CD4-positive, alpha-beta T cell treated with Interferon gamma for 1 hour (primary cell): ENCODE measurements around the gene MASP1.

Experiments used
- DNase-seq: peaks from one replicate; pipeline ENCODE4 v3.0.0-alpha.2; 2020

Gene MASP1

DNA sequence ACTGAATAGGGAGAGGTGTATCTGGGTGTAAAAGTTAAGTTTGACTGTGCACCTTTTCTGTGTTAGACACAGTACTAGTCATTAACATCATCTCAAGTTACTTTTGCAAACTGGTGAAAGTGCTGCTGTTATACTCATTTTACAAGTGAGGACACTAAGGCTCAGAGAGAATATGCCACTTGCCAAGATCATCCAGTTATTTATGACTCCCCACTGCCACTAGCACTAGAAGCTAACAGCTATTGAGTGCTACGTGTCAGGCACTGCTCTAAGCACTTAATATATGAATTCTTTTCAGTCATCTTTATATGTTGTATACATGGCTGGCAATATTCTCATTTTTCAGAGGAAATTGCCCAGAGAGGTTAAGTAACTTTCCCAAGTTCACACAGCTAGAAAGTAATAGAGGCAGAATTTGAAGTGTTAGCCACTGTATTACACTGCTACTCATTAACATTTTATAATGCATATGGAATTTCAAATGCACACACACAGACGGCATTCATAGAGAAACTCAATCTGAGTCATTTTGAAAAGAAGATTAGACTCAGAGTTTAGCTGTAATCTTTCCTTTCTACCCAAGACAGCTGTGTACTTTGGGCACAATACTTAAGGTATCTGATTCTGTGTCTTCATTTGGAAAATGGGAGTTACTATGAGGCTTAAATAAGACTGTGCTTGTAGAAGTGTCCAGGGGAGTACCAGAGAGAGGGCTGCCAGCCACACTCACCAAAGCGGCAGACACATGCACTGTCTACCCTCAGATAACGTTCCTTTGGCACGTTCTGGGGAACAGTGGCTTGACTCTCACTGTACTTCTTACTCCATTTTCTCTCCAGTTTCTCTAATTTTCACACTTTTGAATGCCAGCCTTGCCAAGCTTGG, 1.3 kb upstream of the MASP1 start:
- no peak for DNase-seq

DNA sequence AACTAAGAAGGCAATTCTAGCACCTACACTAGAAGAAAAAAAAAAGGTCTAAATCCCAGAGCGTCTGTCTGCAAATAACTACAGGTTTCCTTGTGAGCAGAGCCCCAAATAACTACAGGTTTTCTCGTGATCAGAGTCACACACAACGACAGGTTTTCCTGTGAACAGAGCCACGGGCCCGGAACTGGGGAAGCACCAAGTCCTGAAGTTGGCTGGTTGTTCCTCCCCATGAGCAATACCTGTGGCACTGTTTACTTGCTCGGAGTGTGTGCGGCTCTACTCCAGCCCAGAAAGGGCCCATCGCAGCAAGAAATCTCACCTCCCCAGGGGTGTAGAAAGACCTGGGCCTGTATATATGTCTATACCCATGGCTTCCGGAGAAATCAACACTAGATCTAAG, 644 bp upstream of the MASP1 start:
- DNase-seq = no peak

DNA sequence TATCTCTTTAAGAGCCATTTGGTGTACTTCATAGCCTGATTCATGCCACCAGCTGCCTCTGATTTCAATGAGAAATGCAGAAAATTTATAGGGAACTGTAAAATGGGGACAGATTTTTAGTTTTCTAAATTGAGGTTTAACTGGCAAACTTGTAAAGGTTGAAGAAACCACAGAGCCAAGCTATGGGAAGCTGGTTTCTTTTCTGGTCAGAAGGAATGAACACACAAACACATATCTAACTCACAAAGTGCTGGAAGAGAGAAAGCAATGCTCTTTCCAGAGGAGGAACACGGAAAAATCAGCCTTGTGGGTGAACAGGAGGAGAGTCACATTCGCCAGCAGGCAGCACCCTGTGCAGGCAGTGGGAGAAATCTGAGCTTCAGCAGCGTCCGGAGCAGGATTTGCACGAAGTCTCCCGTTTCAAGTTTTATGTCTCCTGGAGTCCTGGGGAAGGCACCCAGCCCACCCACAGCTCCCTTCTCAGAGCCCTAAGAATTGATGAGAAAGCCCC, 481 bp downstream of the MASP1 start:
- no peak for DNase-seq

DNA sequence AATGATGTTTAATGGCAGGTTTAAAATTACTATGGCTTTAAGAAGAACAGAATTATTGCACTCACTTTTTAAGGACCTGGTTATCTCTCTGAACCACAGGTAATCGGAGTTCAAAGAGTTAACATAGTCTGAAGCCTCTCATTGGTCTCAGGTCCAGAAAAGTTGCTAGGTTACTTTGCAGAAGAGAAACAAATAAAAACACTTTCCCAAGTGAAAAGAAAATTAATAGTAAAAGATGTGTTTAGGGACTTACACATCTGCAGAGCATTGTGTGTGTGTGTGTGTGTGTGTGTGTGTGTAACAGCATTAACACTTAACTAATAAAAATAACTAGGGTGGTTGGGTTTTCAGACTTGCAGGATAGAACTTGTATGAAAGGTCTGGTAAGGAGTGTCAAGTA, 1.0 kb downstream of the MASP1 start:
- no peak for DNase-seq

DNA sequence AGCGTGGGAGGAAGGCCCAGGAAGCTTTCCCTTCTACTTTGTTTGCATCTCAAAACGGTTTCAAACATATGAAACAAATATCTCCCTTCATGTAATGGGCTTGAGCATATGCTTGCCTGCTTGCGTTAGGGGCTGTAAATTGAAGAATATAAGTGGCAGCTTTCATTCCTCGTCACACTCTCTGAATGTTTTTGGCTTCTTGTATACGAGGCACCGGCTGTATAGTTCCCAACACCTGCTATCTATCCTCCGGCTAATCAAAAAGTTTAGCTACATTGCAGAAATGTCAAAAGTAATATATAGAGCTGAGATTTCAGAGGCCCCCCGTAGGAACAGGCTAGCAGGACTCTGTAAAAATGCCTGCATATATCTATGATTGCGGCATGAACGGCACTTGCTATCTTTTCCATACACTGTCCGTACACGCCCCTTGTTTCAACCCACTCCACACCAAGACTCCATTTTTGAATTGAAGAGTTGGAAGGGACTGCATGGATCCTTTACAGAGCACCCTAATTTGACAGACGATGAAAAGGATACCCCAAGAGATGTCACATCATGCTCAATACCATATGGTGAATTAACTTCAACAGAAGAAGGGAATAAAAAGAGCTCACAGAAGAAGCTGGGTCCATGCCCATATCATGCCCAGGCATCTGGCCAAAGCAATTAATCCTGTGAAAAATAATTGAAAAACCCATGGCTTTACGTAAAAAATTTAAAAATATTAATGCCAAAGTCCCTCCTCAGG, 2.5 kb downstream of the MASP1 start:
- DNase-seq = no peak

DNA sequence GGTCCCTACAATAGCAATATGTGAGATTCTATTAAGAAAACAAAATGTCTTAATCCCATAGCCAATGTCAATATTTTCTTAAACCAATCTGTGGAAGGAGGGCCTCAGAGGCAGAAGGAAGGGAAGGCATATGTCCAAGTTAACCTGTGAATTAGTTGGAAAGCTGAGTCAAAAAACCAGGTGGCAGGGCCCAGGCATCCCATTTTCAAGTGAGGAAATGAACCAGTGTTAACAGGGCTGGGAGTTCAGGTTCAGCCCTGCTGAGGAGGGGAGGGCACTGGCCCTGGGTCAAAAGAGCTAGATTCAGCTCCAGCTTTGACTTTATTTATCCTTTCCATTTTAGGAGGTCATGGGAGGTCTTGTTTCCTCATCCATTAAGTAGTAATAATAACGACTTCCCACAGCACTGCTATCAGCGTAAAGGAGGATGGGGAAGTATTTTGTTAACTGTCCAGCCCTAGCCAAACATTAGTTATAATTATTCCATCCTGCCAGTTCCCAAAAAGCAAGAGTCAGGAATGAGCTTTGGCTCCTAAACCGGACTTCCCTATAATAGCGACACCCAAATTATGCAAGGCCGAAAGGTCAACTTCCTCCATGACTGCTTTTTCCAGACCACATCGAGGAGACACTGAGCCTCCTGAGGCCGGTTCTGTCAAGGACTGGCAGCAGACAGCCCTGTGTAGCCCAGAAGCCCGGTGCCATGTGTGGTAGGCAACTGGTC, 3.2 kb downstream of the MASP1 start:
- no peak for DNase-seq

DNA sequence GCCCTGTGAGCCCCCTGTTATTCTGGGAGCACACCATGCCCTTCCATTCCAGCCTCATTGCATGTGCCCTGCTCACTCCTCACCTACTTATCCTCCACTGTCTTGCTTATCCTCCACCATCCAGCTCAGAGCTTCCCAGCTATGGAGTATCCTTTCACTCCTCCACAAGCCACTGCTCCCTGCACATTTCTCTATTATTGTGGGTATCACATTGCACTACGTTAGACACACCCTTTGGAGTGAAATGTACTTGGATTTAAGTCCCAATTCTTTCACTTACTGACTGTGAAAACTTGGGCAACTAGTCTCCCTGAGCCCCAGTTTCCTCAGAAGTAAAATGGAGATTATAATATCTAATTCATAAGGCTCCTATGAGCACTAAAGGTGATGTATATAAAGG, 4.3 kb downstream of the MASP1 start:
- no peak for DNase-seq

DNA sequence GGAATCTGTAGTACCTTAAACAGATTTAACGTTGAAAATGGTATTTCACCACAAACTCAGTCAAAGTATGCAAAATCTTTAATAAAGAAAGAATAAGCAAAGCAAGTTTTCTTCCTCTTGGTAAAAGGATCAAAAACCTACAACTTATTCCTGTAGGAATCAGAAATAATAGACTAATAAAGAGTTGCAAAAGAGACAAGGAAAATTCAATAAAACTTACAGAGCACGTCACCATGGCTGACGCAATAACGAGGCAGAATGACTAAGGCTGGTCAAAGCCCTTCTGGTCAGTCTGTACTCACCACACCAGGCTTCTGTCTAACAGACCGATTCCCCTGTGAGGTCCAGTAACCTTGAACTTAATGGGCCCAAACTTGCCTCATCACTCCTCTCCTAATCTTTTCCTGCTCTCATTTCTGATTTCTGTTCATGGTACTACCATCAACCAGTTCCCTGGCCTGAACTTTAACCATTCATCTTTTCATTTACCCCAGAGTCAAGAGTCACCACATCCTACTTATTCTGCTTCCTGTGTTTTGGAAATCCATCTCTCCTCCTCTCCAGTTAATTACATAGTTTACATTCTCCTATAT, 5.0 kb downstream of the MASP1 start:
- DNase-seq = no peak

DNA sequence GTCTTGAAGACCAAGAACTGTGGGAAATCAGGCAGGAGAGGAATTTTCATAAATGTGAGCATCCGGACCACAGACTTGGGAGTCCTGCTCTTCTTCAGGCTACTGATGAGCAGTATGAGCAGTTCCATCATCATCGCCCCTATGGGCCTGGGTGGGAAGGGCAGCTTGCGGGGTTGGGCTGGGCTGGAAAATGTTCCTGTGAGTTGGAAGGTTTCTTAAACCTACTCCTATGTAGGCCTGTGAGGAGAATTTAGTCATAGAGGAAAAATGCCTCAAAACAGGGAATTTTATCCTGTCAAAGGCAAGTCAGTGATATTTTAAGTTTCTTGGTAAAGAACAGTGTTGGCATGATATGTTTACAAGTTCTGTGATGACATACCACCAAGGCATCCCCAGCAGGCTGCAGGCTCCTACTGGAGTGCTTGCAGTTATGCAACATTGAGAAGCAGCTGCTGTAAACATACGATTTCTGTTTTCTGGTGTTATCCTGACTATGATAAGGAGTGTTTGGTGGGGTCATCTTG, 10.3 kb downstream of the MASP1 start:
- DNase-seq = no peak

DNA sequence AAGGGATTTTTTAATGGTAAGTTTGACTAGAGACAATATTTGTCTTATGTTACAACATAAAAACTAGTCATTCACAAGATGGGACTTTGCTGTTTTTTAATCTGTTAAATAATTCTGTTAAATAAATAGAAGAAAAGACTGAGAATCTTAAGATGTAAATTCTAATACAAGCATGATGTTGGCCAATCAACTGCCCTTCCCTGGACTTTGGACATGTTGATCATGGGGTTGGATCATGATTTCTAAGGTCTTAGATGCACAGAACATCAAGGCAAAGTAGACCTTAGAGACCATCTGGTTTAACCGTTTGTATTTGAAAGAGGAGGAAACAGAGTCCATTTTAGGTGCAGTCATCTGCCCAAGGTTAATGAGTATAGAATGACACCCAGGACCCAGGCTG, 10.9 kb downstream of the MASP1 start:
- DNase-seq = no peak

DNA sequence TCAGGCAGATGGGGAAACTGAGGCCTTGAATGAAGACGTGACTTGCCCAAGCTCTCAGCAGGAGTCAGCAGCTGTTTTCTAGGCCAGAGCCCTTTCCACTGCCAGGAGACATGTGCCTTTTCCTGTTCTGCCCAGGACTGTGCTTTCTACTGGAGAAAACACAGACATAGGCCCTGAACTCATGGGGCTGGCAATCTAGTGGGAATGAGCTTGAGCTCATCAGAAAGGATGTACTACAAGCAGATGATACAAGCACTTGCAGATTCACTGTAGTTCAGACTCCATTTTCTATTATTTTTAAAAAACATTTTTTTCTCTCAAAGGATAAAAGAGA, 14.4 kb downstream of the MASP1 start:
- DNase-seq = no peak

DNA sequence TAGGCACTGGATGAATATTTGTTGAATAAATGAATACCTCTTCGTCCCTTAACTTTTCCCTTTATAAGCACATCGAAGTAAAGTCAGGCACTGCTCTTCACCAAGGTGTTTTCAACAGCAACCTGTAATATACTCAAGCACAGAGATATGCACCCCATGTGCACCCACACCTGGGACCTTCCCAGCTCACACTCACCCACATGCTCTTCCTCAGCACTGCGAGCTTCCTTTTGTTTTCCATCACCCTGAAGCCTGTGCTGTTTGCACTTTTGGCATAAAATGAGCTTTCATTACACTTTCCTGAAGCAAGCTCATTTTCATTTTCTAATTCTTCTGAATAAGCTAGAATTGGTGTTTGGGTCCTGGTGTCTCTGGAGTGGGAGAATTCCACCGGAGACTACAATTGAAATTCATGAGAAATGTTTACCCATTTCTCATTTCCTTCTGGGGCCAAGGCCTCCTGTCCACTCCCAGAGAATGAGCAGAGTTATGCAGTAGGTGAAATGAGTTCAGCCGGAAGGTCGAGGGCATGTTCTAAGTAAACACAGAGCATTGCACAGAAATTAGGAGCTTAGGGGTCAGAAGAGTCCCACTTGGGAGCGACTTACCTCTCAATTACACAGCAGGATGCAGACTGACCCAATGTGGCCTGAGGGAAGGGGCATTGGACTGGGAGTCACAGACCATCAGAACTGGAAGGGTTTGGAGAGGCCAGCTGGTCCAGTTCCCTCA, 15.0 kb downstream of the MASP1 start:
- no peak for DNase-seq

DNA sequence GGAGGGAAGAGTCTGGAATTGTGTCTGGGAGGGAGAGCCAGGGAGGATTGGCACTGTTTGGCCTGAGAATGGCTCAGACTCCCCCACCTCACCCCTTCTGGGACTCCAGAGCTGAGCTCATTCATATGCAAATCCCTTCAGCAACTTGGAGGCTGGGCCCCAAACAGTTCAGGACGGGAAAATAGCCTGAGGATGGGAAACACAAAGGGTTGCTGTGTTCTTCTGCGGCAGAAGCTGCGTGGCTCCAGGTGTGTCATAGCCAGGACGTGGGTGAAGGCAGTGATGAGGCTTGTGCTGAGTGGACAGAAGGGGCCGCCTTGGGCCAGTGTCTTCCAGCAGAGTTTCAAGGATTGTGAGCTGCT, 16.6 kb downstream of the MASP1 start:
- DNase-seq = no peak

DNA sequence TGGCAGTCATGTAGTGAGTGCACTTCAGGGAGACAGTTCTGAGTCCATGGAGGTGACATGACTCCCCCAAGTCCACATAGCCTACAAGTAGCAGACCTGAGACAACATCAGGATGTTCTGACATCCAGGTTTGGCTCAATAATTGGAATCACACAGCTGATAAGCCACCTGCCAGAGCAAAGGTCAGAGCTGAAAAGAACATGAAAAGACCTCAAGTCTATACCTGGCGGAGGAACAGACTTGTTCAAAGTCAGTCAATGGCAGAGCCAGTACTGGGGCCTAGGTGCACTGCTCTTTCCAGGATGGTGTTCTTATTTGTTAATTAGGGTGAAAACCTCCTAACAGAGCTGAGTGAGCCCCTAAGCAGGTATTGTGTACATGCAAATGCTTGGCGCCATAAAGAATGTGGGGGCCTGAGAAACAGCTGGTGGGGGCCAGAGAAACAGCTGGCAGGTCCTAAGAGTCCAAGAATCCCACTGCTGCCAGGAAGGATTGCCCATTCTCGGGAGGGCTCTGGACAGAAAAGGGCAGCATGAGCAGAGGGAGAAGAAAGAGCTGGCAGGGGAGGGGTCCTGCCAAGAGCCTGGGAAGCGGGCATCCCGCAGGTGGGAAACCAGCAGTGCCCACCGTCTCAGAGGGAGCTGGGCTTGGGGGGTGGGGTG, 17.1 kb downstream of the MASP1 start:
- DNase-seq = no peak

DNA sequence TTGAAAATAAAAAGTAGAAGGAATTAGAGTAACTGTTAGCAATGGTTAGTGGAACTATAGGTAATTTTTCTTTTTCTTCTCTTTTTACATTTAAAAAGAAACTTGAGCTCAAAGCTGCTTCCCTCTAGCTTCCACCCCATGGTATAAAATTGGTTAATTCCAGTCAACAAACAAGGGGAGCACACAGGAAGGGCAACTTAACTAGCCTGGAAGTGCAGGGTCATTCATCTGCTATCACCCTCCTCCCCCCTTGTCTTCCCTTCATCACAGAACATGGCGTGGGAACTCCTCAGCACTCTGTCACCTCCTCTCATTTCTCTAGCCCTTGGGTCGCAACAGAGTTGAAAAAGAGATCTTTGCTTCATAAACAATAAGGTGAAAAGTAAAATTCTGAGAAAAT, 20.0 kb downstream of the MASP1 start:
- no peak for DNase-seq

DNA sequence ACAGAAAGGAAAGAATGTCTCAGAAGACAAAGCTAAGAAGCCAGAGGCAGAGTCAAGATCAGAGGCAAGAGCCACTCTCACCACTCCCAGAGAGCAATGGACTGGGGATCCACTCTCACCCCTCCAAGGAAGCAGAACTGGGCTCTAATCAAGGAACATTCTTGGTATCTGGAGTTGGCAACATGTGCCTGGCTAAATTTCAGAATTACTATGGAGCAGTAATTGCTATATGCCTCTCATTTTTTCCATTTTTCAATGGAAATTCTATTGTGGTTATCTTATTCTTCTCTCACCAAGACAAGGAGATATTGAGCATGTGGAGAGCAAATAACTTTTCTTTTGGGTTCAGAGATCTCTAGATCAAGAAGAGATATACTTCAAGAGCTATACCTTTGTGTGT, 22.1 kb downstream of the MASP1 start:
- DNase-seq = no peak

DNA sequence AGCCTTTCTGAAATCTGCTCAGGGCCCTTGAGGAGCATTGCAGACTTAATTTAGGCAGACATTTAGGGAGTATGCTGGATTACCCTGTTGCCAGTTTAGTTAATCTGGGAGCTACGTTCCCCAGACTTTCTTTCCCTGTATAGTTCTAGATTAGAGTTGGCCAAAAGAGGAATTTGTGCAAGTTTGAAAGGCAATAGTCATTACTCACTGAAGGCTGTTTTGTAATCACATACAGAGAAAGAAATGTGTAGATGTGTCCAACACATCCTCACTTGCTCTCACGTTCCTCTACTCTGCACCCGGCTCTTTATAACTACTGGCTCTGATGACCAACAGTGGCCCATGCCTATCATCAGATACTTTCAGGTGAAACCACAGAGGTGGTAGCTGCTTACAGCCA, 24.2 kb downstream of the MASP1 start:
- DNase-seq = no peak

DNA sequence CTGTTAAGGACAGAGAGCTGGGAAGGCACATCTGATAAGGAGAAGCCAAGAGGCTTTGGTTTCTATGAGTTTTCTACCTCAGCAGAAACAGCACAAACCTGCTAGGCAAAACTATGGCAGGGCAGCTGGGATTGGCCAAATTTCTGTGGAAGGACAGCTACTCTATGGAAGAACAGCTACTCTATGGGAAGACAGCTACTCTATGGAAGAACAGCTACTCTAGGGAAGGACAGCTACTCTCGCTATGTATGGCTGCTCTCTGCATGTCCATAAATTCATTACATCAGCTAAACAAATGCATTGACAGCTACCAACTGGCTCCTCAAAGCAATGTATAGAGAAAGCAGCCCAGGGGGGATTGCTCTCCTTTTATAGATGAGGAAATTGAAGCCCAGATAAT, 24.8 kb downstream of the MASP1 start:
- DNase-seq = no peak

DNA sequence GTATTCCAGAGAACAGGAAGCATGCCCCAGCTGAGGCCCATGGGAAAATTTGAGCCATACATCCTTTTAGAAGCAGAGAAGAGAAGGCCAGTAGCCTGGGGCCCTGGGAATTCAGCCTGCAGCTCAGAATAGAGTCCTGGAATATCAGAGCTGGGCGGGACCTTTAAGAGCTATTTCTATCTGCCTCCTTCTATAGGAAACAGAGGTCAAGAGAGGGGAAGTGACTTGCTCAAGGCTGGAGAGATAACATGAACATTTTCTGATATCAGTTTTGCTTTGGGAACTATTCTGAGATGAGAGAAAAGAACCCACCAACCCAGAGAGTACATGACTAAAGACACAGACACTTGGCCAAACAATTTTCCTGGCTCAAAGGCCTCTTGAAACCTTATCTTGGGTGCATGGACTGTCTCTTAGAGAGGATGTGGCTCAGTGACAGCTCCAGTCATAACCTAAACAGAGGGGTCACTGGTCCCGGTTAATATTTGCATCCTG, 26.0 kb downstream of the MASP1 start:
- DNase-seq = no peak

DNA sequence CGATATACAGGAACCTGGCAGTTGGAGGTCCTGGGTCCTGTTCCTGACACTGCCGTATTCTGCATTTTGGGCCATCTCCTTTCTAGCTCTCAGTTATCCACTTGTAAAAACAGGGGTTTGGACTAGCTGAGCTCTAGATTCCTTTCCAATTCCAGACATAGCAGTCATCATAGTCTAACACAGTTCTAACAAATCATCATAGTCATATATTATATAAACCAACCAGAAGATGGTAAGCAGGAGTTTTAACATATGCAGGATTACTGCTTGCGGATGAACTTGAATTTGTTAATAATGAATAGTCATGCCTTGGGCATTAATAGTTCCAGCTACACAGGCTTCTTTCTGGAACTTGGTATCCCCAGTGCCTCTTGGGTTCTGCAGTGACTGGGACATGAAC, 26.6 kb downstream of the MASP1 start:
- DNase-seq = no peak

DNA sequence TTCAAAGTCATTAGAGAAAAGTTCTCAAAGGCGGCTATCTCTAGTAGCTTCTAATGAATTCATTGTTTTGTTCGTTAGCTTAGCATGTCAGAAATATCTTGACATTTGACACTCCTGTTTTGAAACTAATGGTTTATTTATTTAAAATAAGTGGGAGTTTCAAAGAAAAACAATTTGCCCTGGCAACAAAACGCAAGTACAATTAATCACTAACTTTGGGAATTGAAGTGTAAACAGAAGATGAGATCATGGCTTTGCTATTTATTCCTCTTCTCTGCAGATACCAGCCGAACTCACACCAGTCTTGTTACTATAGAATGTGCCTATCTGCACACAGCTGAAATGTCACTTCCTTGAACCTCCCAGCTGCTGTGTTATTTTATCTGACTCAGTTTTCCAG, 27.5 kb downstream of the MASP1 start:
- no peak for DNase-seq

DNA sequence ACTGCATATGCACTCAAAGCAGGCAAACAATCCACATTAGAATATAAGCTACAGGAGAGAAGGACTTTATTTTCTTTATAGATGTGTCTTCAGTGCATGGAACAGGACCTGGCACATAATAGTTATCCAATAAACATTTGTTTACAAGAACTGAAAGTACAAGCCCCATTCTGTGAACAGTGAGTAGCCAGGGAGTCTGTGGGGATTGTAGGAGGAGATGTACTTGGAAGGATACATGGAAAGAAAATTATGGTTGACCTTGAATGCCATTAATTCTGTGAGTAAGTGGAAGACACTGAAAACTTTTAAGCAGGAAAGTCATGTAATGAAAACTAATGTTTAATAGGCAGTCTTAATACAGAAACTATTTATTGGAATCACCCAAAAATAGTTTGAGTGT, 28.3 kb downstream of the MASP1 start:
- DNase-seq = no peak
